Testis (tissue), 2 donors: ENCODE measurements around the gene ZDHHC24.

Source experiments
- POLR2A ChIP-seq: fragments of 450-650 bp; IDR thresholded peaks from one replicate; pipeline ENCODE4 v1.6.1; 2017; ENCODE audit warnings: antibody characterized with exemption, mild to moderate bottlenecking, moderate library complexity
- TF ChIP-seq, protein P1 (sequence below), 3 experiments: fragments of 450-650 bp in 2 of 3; fragments of 200-600 bp in 1 of 3; sonication (generic) in 1 of 3; IDR thresholded peaks; one replicate each; pipeline ENCODE4 v1.5.1; 2016 to 2019; ENCODE audit warnings: antibody characterized with exemption in 3 of 3, mild to moderate bottlenecking in 2 of 3, moderate library complexity in 1 of 3

DNA sequence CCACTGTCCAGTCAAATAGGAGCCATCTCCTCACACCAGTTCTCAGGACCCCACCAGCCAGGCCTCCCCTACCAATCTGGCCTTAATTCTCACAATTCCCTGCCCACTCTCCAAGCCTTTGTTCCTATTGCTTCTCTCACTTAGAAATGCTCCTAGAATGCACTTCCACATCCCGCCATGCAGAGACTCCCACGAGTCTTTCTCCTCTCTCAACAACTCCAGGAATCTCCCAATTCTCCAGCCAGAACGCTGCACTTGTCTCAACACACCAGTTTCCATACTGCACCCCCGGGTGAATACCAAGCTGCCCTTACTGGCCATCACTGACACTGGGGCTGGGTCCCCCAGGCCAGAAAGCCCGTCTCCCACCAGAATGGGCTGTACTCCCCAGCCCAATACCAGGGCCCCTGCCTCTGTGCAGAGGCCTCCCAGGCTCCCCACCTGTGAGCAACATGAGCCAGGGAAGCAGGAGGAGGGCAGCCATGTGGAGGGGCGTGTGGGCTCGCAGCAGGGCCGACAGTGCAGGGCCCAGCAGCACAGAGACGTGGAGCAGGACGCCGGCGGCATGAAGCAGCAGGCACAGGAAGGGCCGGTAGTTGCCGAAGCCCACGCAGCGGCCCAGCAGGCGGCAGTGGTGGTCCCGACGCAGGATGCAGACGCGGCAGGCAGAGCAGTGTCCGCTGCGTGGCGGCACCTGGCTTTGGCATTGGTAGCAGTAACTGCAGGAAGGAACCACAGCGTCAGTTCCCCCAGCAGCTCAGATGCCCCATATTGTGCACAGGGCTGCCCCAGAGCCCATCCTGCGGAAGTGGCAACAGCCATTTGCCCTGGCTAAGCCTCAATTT lies 2.4 kb downstream of the ZDHHC24 start:
- TF ChIP-seq, protein P1, sequence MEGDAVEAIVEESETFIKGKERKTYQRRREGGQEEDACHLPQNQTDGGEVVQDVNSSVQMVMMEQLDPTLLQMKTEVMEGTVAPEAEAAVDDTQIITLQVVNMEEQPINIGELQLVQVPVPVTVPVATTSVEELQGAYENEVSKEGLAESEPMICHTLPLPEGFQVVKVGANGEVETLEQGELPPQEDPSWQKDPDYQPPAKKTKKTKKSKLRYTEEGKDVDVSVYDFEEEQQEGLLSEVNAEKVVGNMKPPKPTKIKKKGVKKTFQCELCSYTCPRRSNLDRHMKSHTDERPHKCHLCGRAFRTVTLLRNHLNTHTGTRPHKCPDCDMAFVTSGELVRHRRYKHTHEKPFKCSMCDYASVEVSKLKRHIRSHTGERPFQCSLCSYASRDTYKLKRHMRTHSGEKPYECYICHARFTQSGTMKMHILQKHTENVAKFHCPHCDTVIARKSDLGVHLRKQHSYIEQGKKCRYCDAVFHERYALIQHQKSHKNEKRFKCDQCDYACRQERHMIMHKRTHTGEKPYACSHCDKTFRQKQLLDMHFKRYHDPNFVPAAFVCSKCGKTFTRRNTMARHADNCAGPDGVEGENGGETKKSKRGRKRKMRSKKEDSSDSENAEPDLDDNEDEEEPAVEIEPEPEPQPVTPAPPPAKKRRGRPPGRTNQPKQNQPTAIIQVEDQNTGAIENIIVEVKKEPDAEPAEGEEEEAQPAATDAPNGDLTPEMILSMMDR (IDR thresholded peaks at IDR 0.05), result peak in 1 of 3 experiments; percentile 7
- no peak for TF ChIP-seq POLR2A
